T47D (cell line): ENCODE data around the gene NPIPB12.
"Not testable (repeated sequence)": the region's sequence is repeated elsewhere in the genome, so short reads cannot be mapped to it uniquely, and the experiment has no call there.

Source experiments
- DNase-seq, 2 experiments: peaks; one replicate each; pipeline versions ENCODE4 v3.0.0 to v3.0.0-alpha.2; 2011 to 2012; ENCODE audit warnings: low read depth in 1 of 2, low spot score in 1 of 2
- in situ Hi-C: cut with HindIII; loops from 2 replicates; pipeline ENCODE4 v1.10.0; 2016; ENCODE audit warnings: low sequenced_read_pairs, low pct_unique_long_range_greater_than_20kb

Gene NPIPB12

GRCh38 chr16:29506308-29506707, at the start of gene NPIPB12:
TSS of gene NPIPB12 (minus strand) at chr16:29506408.
- in situ Hi-C loops, DNase-seq: not testable (repeated sequence)

- in situ Hi-C loops, DNase-seq: not testable (repeated sequence)
Observed at GRCh38 chr16:29521520-29521919, 15.3 kb upstream of the NPIPB12 start.

- in situ Hi-C loops, DNase-seq: not testable (repeated sequence)
Observed at GRCh38 chr16:29482276-29482675, 23.9 kb downstream of the NPIPB12 start.

GRCh38 chr16:29472065-29472464, 34.1 kb downstream of the NPIPB12 start:
- in situ Hi-C loops, result not testable (repeated sequence)

GRCh38 chr16:29469660-29470059, 36.5 kb downstream of the NPIPB12 start:
- DNase-seq, in situ Hi-C loops: not testable (repeated sequence)

More at GRCh38 chr16:29472065-29472464, 34.1 kb downstream of the NPIPB12 start:
- not testable (repeated sequence) for DNase-seq

GRCh38 chr16:29467654-29468366, 38.4 kb downstream of the NPIPB12 start:
- in situ Hi-C loops, DNase-seq: not testable (repeated sequence)

GRCh38 chr16:29466904-29467303, 39.3 kb downstream of the NPIPB12 start:
- DNase-seq, in situ Hi-C loops: not testable (repeated sequence)

- DNase-seq, in situ Hi-C loops: not testable (repeated sequence)
Observed at GRCh38 chr16:29465985-29466824, 40.0 kb downstream of the NPIPB12 start.

GRCh38 chr16:29460647-29461030, 45.6 kb downstream of the NPIPB12 start:
- in situ Hi-C loops, DNase-seq: not testable (repeated sequence)

- in situ Hi-C loops, DNase-seq: not testable (repeated sequence)
Observed at GRCh38 chr16:29459706-29460646, 46.2 kb downstream of the NPIPB12 start, which contains the start of gene SULT1A4. TSS of gene SULT1A4 (plus strand) at chr16:29459913. CDS start at chr16:29461386, 1,473 bp downstream.

GRCh38 chr16:29457660-29458059, 48.5 kb downstream of the NPIPB12 start:
- in situ Hi-C loops, DNase-seq: not testable (repeated sequence)

- DNase-seq, in situ Hi-C loops: not testable (repeated sequence)
Observed at GRCh38 chr16:29454828-29455227, 51.4 kb downstream of the NPIPB12 start.

GRCh38 chr16:29454269-29454668, 51.9 kb downstream of the NPIPB12 start, which contains the start of the genes BOLA2 and SLX1B:
TSS of gene BOLA2 (minus strand) at chr16:29454351. CDS start at chr16:29454253, 98 bp downstream.
TSS of gene SLX1B (plus strand) at chr16:29454533.
- in situ Hi-C loops, result not testable (repeated sequence)

GRCh38 chr16:29453754-29454153, 52.5 kb downstream of the NPIPB12 start:
- DNase-seq, in situ Hi-C loops: not testable (repeated sequence)

More at GRCh38 chr16:29454269-29454668, 51.9 kb downstream of the NPIPB12 start, which contains the start of the genes BOLA2 and SLX1B:
- DNase-seq, result not testable (repeated sequence)
